Thymus (tissue), 11 donors: ENCODE measurements around the gene HAPLN3. TPM values are rescaled to one million over a fixed set of nuclear protein-coding genes. Genes with fewer than 3 reads are reported as not detected.

ENCODE experiments used
- DNase-seq, 9 donors: peaks; one replicate each; pipeline ENCODE4 v3.0.0-alpha.2; 2013; ENCODE audit warnings: low spot score in 9 of 9, low read depth in 6 of 9, missing footprints in 1 of 9
- H3K27ac ChIP-seq, 2 donors: one replicate each; pipeline ENCODE4 v1.5.1; 2013; ENCODE audit warnings: control low read depth in 1 of 2, low read depth in 1 of 2, low read length in 1 of 2, mild to moderate bottlenecking in 1 of 2, moderate library complexity in 1 of 2
- H3K27me3 ChIP-seq, 2 donors: one replicate each; pipeline ENCODE4 v1.5.1; 2013; ENCODE audit warnings: low read length in 1 of 2; ENCODE audit not compliant: control insufficient read depth in 2 of 2, insufficient read depth in 1 of 2
- H3K36me3 ChIP-seq, 2 donors: one replicate each; pipeline ENCODE4 v1.5.1; 2013; ENCODE audit warnings: low read length in 1 of 2, mild to moderate bottlenecking in 1 of 2, moderate library complexity in 1 of 2; ENCODE audit not compliant: control insufficient read depth in 2 of 2, insufficient read depth in 2 of 2
- H3K4me1 ChIP-seq, 2 donors: one replicate each; pipeline ENCODE4 v1.5.1; 2013; ENCODE audit warnings: low read length in 2 of 2; ENCODE audit not compliant: control insufficient read depth in 2 of 2, insufficient read depth in 2 of 2
- H3K4me3 ChIP-seq, 2 donors: one replicate each; pipeline ENCODE4 v1.5.1; 2013; ENCODE audit warnings: low read length in 2 of 2, control low read depth in 1 of 2, mild to moderate bottlenecking in 1 of 2
- H3K9me3 ChIP-seq, 2 donors: one replicate each; pipeline ENCODE4 v1.5.1; 2013; ENCODE audit warnings: low read length in 1 of 2, mild to moderate bottlenecking in 1 of 2; ENCODE audit not compliant: control insufficient read depth in 2 of 2, insufficient read depth in 1 of 2
- WGBS: extraction: QIAGEN DNeasy Blood & Tissue Kit; methylation state at CpG from one replicate; pipeline ENCODE4 v1.1.7; 2013; 5-methylcytosine and 5-hydroxymethylcytosine counted together
- polyA plus RNA-seq: library from polyadenylated mRNA; stranded (reverse); fragments of 200-250 nt; gene quantifications from one replicate; pipeline ENCODE4 v1.2.3, GENCODE V29; 2013
- total RNA-seq: library from RNA; stranded (reverse); fragments of 120-200 nt; gene quantifications from one replicate; pipeline ENCODE4 v1.2.4, GENCODE V29; 2013
- donor health status: healthy.

Gene HAPLN3
- total and polyA plus RNA-seq, 2 donors = 17.3 to 20.1 TPM

DNA sequence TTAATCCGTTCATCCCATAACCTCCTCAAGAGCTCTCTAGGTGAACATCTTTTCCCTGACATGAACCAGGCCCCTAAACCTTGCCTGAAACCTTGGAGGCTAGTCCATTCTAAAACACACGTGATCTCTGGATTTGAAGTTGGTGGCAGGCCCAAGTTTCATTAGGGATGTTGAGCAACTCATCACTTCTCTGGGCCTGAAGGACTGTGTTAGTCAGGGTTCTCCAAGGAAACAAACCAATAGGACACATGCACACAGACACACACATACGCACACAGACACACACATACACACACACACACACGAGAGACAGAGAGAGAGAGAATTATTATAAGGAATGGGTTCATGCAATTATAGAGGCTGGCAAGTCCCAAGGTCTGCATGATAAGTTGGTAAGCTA is 60.2 kb downstream of the HAPLN3 start:
- 97% methylated on average over 4 of the region's 4 CpGs for WGBS
- H3K4me1 ChIP-seq = no peaks in the 10 kb centered on the region
- H3K36me3 ChIP-seq = no peaks in the 10 kb centered on the region
- no peaks in the 10 kb centered on the region for H3K9me3 ChIP-seq
- no peaks in the 10 kb centered on the region for H3K27me3 ChIP-seq
- DNase-seq = no peak
- no peak overlapping the region for H3K27ac ChIP-seq
- H3K4me3 ChIP-seq = no peak overlapping the region

DNA sequence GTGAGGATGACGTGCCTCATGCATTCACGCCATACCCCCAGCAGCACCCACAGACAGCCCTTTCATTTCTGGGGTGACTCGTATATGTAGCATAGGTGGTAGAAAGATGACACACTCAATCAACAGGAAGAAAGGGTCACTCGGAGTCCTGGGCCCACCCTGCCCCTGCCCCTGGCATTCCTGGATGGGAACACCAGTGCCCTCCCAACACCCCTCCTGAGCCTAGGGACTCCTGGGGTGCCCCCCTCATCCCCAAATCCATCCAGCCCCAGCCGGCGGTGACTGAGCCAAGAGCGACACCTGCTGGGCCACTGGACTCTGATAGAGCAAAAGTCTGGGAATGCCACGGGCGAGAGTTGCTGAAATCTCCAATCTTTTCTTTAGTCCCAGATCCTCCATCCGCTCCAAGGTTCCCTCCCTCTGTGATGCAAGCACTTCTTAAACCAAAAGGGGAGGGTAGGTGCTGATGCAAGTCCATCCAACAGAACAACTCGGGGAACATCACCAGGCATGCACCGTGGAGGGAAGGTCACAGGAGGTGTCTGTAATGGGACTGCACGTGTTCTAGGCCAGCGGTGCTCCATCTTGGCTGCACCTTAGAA is 61.0 kb downstream of the HAPLN3 start:
- H3K36me3 ChIP-seq = no peaks in the 10 kb centered on the region
- WGBS = 64% methylated on average over 14 of the region's 14 CpGs
- peak in 2 of 9 donors; percentile 5 to 9 for DNase-seq
- no peak overlapping the region for H3K27ac ChIP-seq
- H3K9me3 ChIP-seq = no peaks in the 10 kb centered on the region
- no peaks in the 10 kb centered on the region for H3K4me1 ChIP-seq
- H3K27me3 ChIP-seq = no peaks in the 10 kb centered on the region
- no peak overlapping the region for H3K4me3 ChIP-seq

DNA sequence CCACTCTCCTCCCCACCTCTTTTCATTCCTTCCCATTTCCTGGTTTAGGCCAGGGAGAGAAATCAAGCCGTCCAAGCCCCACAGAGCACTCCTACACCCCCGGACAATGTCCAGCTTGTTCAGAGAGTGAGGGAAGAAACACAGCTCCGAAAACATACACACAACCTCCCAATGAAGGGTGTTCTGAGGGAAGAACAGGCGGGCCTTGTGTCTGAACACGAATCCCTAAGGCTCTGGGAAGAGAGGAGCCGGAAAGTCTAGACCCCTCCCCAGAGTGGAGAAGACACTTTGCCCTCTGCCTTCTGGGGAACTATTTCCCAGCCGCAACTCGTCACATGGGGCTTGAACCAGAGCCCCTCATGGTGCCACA is 61.6 kb downstream of the HAPLN3 start:
- no peaks in the 10 kb centered on the region for H3K4me1 ChIP-seq
- no peaks in the 10 kb centered on the region for H3K27me3 ChIP-seq
- H3K4me3 ChIP-seq = no peak overlapping the region
- H3K27ac ChIP-seq = no peak overlapping the region
- DNase-seq = no peak
- no peaks in the 10 kb centered on the region for H3K9me3 ChIP-seq
- no peaks in the 10 kb centered on the region for H3K36me3 ChIP-seq
- 95% methylated on average over 8 of the region's 8 CpGs for WGBS

DNA sequence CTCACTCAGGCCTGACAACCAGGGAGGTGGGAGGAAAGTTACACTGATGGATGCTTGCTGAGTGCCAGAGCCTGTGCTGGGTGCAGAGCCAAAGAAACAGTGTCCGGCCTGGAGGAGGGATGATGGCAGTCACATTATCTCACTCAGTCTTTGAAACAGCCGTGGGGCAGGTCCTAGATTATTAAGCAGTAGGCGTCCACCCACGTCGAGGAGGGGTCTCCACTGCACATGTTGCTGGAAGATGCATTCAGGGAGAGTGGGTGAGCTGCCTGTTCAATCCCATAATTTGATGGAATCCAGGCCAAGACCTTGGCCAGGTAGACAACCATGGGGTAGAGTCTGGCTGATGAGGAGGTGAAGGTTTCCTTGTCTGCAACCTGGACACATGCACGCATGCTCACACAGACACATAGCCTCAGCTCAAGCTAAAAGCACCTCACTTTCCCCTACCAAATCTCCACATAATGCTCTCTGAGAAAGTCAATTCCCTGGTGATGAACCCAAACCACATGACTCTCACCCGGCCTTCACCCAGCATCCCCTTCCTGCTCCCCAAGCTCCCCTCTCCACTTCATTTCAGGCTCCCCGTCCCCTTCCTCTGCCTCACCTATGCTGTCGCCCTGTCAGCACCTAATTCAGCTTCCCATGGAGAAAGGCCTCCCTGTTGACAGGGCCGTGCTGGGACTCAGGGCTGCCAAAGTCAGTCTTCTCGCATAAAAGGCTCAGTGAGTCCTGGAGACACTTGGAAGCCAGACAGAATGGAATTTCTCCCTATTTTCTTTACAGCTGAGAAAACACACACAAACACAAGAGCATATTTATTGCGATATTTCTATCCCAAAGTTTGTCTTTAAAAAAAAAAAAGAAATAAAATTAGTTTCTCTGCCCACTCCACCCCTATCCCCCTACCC is 62.3 kb downstream of the HAPLN3 start:
- Histone ChIP-seq H3K4me3 (no peak overlapping the region), H3K9me3 (no peaks in the 10 kb centered on the region), H3K27ac (no peak overlapping the region), H3K4me1 (no peaks in the 10 kb centered on the region), H3K36me3 (no peaks in the 10 kb centered on the region), H3K27me3 (no peaks in the 10 kb centered on the region)
- WGBS = 89% methylated on average over 12 of the region's 12 CpGs
- DNase-seq = no peak

DNA sequence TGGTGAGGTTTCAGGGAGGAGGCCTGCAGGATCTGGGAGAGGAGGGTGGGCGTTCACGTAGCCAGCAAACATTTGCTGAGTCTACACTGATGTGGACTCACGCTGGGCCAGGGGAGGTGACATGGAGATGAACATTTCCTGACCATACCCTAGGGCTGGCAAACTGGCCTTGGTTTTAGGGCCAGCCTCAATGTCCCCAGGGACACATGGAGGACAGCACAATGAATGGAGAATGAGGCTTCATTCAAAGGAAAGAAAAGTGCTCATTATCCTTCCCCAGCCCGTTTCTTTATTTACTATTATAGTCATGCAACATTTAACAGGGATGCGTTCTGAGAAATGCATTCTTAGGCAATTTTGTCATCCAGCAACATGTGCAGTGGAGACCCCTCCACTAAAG is 65.3 kb downstream of the HAPLN3 start:
- Histone ChIP-seq H3K27me3 (no peaks in the 10 kb centered on the region), H3K36me3 (no peaks in the 10 kb centered on the region), H3K4me1 (no peaks in the 10 kb centered on the region), H3K9me3 (no peaks in the 10 kb centered on the region), H3K4me3 (no peak overlapping the region), H3K27ac (no peak overlapping the region)
- no peak for DNase-seq
- WGBS = 76% methylated on average over 5 of the region's 5 CpGs

DNA sequence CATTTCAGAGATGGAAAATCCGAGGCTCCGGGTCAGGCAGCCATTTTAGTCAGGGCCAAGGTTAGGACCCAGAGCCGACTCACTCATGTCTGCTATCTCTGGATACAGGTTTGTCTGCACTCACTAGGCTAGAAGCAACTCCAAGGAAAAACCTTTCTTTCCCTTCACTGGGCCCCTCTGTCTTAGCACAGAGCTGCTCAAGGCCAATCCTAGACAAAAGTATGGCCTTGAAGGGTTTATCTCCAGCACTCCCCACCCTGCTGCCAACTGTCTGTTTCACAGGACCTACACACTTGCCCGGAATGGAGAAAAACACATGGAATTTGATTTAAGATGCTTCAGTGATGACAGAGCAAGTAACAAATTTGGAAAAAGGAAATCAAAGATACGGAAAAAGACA is 66.6 kb downstream of the HAPLN3 start:
- H3K4me1 ChIP-seq = no peaks in the 10 kb centered on the region
- no peaks in the 10 kb centered on the region for H3K27me3 ChIP-seq
- no peak for DNase-seq
- H3K27ac ChIP-seq = no peak overlapping the region
- H3K9me3 ChIP-seq = no peaks in the 10 kb centered on the region
- H3K36me3 ChIP-seq = no peaks in the 10 kb centered on the region
- no peak overlapping the region for H3K4me3 ChIP-seq
- WGBS = 93% methylated on average over 5 of the region's 5 CpGs

Other genes starting within 250 kb of the HAPLN3 start
- 0.28 TPM for gene ACAN, start 92.1 kb downstream of the HAPLN3 start, total RNA-seq
- gene ACAN, start 92.1 kb downstream of the HAPLN3 start, polyA plus RNA-seq = 0.80 TPM
- gene MFGE8, start 17.8 kb upstream of the HAPLN3 start, total RNA-seq = 21.8 TPM
- 84.9 TPM for gene MFGE8, start 17.8 kb upstream of the HAPLN3 start, polyA plus RNA-seq
- 13.7 TPM for gene ABHD2, start 192.9 kb upstream of the HAPLN3 start, total RNA-seq
- 5.6 TPM for gene ABHD2, start 192.9 kb upstream of the HAPLN3 start, polyA plus RNA-seq